ENCODE measurements around the gene DNAJC4.

- TF ChIP-seq REST (IDR thresholded peaks at IDR 0.05; ENCODE audit: borderline replicate concordance), result no peak
- TF ChIP-seq EP300 (conservative IDR thresholded peaks at IDR 0.05; ENCODE audit: poor library complexity, severe bottlenecking), result no peak
- TF ChIP-seq CTCF (IDR thresholded peaks at IDR 0.05; ENCODE audit: poor library complexity, severe bottlenecking), result no peak
- TF ChIP-seq RAD21 (conservative IDR thresholded peaks at IDR 0.05), result no peak
- TF ChIP-seq POLR2AphosphoS5 (IDR thresholded peaks at IDR 0.05), result no peak
Measured at GRCh38 chr11:64238999-64239398, 8.7 kb downstream of the DNAJC4 start.

All from neural cell (in vitro differentiated cells).